ENCODE data around the gene CASP8AP2. TPM values are rescaled to one million over a fixed set of nuclear protein-coding genes. Genes with fewer than 3 reads are reported as not detected.
"Not testable (repeated sequence)": the region's sequence is repeated elsewhere in the genome, so short reads cannot be mapped to it uniquely, and the experiment has no call there.

Gene CASP8AP2
- total and polyA plus RNA-seq, 2 donors (not counting 3 experiments of a cell fraction or from before 2014, with no cell fraction given), result 4.7 to 22.0 TPM

DNA sequence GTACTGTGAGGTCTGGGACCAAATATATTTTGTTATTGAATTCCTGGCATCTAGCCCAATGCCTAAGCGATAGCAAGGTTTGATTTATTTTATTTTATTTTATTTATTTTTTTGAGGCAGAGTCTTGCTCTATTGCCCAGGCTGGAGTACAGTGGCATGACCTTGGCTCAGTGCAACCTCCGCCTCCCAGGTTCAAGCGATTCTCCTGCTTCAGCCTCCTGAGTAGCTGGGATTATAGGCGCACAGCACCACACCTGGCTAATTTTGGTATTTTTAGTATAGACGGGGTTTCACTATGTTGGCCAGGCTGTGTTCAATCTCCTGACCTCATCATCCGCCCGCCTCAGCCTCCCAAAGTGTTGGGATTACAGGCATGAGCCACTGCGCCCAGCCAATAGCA, 62.9 kb downstream of the CASP8AP2 start:
- H3K9ac ChIP-seq (replicated peaks; ENCODE audit: extremely low read depth, insufficient read depth, low read length); FAIRE-seq; H3K4me1 ChIP-seq (ENCODE audit: control insufficient read depth, extremely low read depth, insufficient read depth, low read length); H4K20me1 ChIP-seq (replicated peaks; ENCODE audit: control insufficient read depth, extremely low read depth, insufficient read depth, low read length); dilution Hi-C loops (cut with MboI; ENCODE audit: extremely low pct_ligation_motif_present, low sequenced_read_pairs); H2AFZ ChIP-seq (ENCODE audit: low read depth, low read length); POLR2A ChIA-PET; H3K27ac ChIP-seq (ENCODE audit: insufficient read depth, low read depth, low read length); H3K9me1 ChIP-seq (replicated peaks; ENCODE audit: control insufficient read depth, extremely low read depth, insufficient read depth, low read length); intact Hi-C loops (cut with micrococcal nuclease); BruUV-seq (replicated peaks); H3K36me3 ChIP-seq (ENCODE audit: control insufficient read depth in 2 of 2, extremely low read depth in 1 of 2, insufficient read depth in 2 of 2, low read length in 2 of 2); H3K4me2 ChIP-seq (ENCODE audit: insufficient read depth, low read length); H3K4me3 ChIP-seq (replicated peaks in 1 of 3; ENCODE audit: insufficient read depth in 1 of 3, low read depth in 1 of 3, low read length in 3 of 3); H3K9me3 ChIP-seq (replicated peaks; ENCODE audit: control insufficient read depth, insufficient read depth, low read length); CTCF ChIA-PET; DNase-seq (ENCODE audit: low read depth, low spot score); H3K79me2 ChIP-seq (ENCODE audit: control insufficient read depth, insufficient read depth, low read length): not testable (repeated sequence)
- H3K27me3 ChIP-seq (ENCODE audit: control insufficient read depth in 2 of 2, insufficient read depth in 2 of 2, low read length in 2 of 2), result peaks cover 3 to 21% of the 10 kb centered on the region in 2 experiments

GRCh38 chr6:89894169-89894568, 64.5 kb downstream of the CASP8AP2 start, which contains the start of gene GJA10:
GJA10 (plus strand) TSS chr6:89894469; CDS start chr6:89894469, 0 bp downstream.
- Histone ChIP-seq H4K20me1 (replicated peaks; ENCODE audit: control insufficient read depth, extremely low read depth, insufficient read depth, low read length) (no peaks in the 10 kb centered on the region), H3K9ac (replicated peaks; ENCODE audit: extremely low read depth, insufficient read depth, low read length) (no peak within 1 kb of the TSS), H3K4me1 (ENCODE audit: control insufficient read depth, extremely low read depth, insufficient read depth, low read length) (no peaks in the 10 kb centered on the region), H3K27ac (ENCODE audit: insufficient read depth, low read depth, low read length) (no peak within 1 kb of the TSS), H3K4me3 (replicated peaks in 1 of 3; ENCODE audit: insufficient read depth in 1 of 3, low read depth in 1 of 3, low read length in 3 of 3) (no peak within 1 kb of the TSS), H3K9me1 (replicated peaks; ENCODE audit: control insufficient read depth, extremely low read depth, insufficient read depth, low read length) (no peaks in the 10 kb centered on the region), H3K79me2 (ENCODE audit: control insufficient read depth, insufficient read depth, low read length) (no peaks in the 10 kb centered on the region), H3K27me3 (ENCODE audit: control insufficient read depth in 2 of 2, insufficient read depth in 2 of 2, low read length in 2 of 2) (peaks cover 1 to 14% of the 10 kb centered on the region in 2 experiments), H3K36me3 (ENCODE audit: control insufficient read depth in 2 of 2, extremely low read depth in 1 of 2, insufficient read depth in 2 of 2, low read length in 2 of 2) (no peaks in the 10 kb centered on the region), H3K4me2 (ENCODE audit: insufficient read depth, low read length) (no peak within 1 kb of the TSS), H3K9me3 (replicated peaks; ENCODE audit: control insufficient read depth, insufficient read depth, low read length) (no peaks in the 10 kb centered on the region), H2AFZ (ENCODE audit: low read depth, low read length) (no peak within 1 kb of the TSS)
- DNase-seq (ENCODE audit: low read depth, low spot score), result no peak
- CTCF ChIA-PET, result no interaction called here
- POLR2A ChIA-PET, result no interaction called here
- no peak for FAIRE-seq
- dilution Hi-C loops (cut with MboI; ENCODE audit: extremely low pct_ligation_motif_present, low sequenced_read_pairs) (no loop called here), intact Hi-C loops (cut with micrococcal nuclease) (no loop called here)
- TF ChIP-seq JUN (IDR thresholded peaks at IDR 0.05; ENCODE audit: borderline replicate concordance, insufficient read depth, insufficient read length, low read depth) (no peak), POLR2AphosphoS5 (IDR thresholded peaks at IDR 0.05; ENCODE audit: insufficient read depth, low read depth, low read length) (no peak), EZH2 (IDR thresholded peaks at IDR 0.05; ENCODE audit: borderline replicate concordance, low read depth, low read length, severe bottlenecking) (no peak), MYC (IDR thresholded peaks at IDR 0.05; ENCODE audit: low read depth, low read length) (no peak)
- no TSS peak for BruUV-seq (replicated peaks)
